ENCODE data around the gene HAVCR2. TPM values are rescaled to one million over a fixed set of nuclear protein-coding genes. Genes with fewer than 3 reads are reported as not detected.

HAVCR2 gene
- total and polyA plus RNA-seq, 8 donors, result 0.72 to 10.3 (median 1.0) TPM

- no peaks in the 10 kb centered on the region for H3K9me3 ChIP-seq
- H3K4me3 ChIP-seq, result no peak overlapping the region
- FAIRE-seq (peak; percentile 83), DNase-seq (peak in 4 of 6 donors; percentile 33 to 69 (median 50)), ATAC-seq (peak; percentile 67 to 92 (median 90))
- H3K27me3 ChIP-seq, result peaks cover 0 to 3% (median 0%) of the 10 kb centered on the region in 4 donors
- intact Hi-C loops (cut with DNase I), result no loop called here
- TF ChIP-seq CTCF (IDR thresholded peaks at IDR 0.05), result peak; percentile 65 to 88 (median 79)
- 49 to 60% methylated on average over 14 of the region's 14 CpGs for WGBS, 2 donors
- no peaks in the 10 kb centered on the region for H3K4me1 ChIP-seq
- no peaks in the 10 kb centered on the region for H3K36me3 ChIP-seq
- no peak overlapping the region for H3K27ac ChIP-seq
Measured at GRCh38 chr5:157148734-157149615, 40.1 kb upstream of the HAVCR2 start.

GRCh38 chr5:157143127-157143971, 34.5 kb upstream of the HAVCR2 start:
- DNase-seq (peak in 5 of 6 donors; percentile 34 to 69 (median 46)), FAIRE-seq (no peak), ATAC-seq (peak; percentile 63 to 80 (median 74))
- peaks cover 0 to 5% (median 0%) of the 10 kb centered on the region in 3 donors for H3K4me1 ChIP-seq
- H3K4me3 ChIP-seq, result peak overlapping the region; percentile 74 to 97 (median 92)
- no peaks in the 10 kb centered on the region for H3K36me3 ChIP-seq
- WGBS, 2 donors, result 6 to 8% methylated on average over 33 of the region's 33 CpGs
- intact Hi-C loops (cut with DNase I), result no loop called here
- H3K9me3 ChIP-seq, result no peaks in the 10 kb centered on the region
- H3K27me3 ChIP-seq, result no peaks in the 10 kb centered on the region
- peak overlapping the region; percentile 83 to 92 (median 90) for H3K27ac ChIP-seq
- no peak for TF ChIP-seq CTCF (IDR thresholded peaks at IDR 0.05)

- intact Hi-C loops (cut with DNase I), result no loop called here
- Histone ChIP-seq H3K36me3 (no peaks in the 10 kb centered on the region), H3K27me3 (no peaks in the 10 kb centered on the region), H3K4me3 (peak within 1 kb of the TSS; percentile 74 to 97 (median 92)), H3K27ac (peak within 1 kb of the TSS; percentile 83 to 92 (median 90)), H3K9me3 (no peaks in the 10 kb centered on the region), H3K4me1 (peaks cover 0 to 5% (median 0%) of the 10 kb centered on the region in 3 donors)
- no peak for TF ChIP-seq CTCF (IDR thresholded peaks at IDR 0.05)
- WGBS, 2 donors, result 0 to 1% methylated on average over 47 to 48 of the region's 48 CpGs
- DNase-seq, result peak; percentile 80 to 97 (median 95)
- ATAC-seq, result peak; percentile 98 to 99 (median 99)
- FAIRE-seq, result peak; percentile 97
Measured at GRCh38 chr5:157142317-157143126, 33.7 kb upstream of the HAVCR2 start, which contains the start of gene MED7. MED7 (minus strand) TSS chr5:157142865; CDS start chr5:157139431, 3,434 bp downstream.

GRCh38 chr5:157137691-157138090, 28.8 kb upstream of the HAVCR2 start:
- DNase-seq (no peak), FAIRE-seq (no peak), ATAC-seq (no peak)
- Histone ChIP-seq H3K27ac (no peak overlapping the region), H3K36me3 (no peaks in the 10 kb centered on the region), H3K27me3 (no peaks in the 10 kb centered on the region), H3K4me1 (peaks cover 0 to 5% (median 0%) of the 10 kb centered on the region in 3 donors), H3K4me3 (no peak overlapping the region), H3K9me3 (no peaks in the 10 kb centered on the region)
- intact Hi-C loops (cut with DNase I), result no loop called here
- TF ChIP-seq CTCF (IDR thresholded peaks at IDR 0.05), result no peak
- 97% methylated on average over 6 of the region's 6 CpGs for WGBS, 2 donors
